Measurements from ENCODE around the gene DHRS7B.

GRCh38 chr17:21143695-21144094, 16.9 kb downstream of the DHRS7B start:
- TF ChIP-seq CTCF (IDR thresholded peaks at IDR 0.05) (no peak), POLR2A (IDR thresholded peaks at IDR 0.05) (no peak)

Measured in heart left ventricle (tissue), 13 donors.